ENCODE results near the gene CDK14.

Gene CDK14

GRCh38 chr7:91182819-91183764 lies 587.0 kb downstream of the CDK14 start:
- DNase-seq: no peak

DNA sequence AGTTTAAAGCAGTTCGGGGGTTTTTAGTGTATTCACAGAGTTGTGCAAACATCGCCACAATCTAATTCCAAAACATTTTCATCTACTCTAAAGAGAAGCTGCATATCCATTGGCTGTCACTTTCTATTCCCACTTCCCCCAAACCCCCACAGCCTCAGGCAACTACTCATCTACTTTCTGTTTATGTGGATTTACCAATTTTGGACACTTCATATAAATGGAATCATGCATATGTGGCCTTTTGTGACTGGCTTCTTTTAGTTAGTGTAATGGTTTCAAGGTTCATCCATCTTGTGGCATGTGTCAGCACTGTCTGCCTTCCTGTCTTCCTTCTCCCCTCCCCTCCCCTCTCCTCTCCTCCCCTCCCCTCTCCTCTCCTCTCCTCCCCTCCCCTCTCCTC lies 589.6 kb downstream of the CDK14 start:
- no peak for DNase-seq

- DNase-seq: no peak
These were observed 590.9 kb downstream of the CDK14 start for GRCh38 chr7:91187061-91187460.

GRCh38 chr7:91191771-91192170 lies 595.6 kb downstream of the CDK14 start:
- DNase-seq: no peak

DNA sequence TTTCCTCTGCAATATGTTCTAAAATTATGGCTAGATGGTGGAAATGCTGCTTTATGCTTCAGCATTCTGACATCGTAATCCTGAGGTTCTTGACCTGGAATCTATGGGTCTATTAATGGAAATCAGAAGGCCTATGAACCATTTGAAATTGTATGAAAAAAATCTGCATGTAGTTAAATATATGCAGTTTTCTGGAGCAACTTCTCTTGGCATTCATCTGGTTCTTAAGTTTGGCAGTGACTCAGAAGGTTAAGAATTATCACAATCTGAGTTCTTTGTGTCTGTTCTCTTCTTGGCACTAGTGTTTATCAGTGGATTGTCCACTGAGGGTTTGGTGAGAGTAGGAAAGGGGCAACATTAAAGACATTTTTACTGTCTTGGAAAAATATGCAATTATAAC lies 597.0 kb downstream of the CDK14 start:
- no peak for DNase-seq

DNA sequence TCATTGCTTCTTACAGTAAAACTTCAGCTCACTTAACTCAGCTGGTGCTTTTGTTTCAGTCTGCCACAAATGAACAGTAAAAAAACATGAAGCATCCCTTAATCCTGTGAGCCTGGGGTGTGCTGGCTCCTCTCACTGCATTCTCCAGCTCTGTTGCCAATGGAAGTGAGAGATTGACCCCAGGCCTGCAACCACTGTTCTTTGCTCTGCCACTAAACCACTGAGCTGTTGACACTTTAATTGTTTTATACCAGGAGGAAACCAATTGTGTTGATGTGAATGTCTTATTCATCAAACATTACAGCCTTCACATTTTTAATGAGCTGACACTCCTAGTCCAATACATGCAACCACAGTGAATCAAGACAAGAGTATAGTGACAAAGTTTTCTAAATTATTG lies 598.7 kb downstream of the CDK14 start:
- no peak for DNase-seq

DNA sequence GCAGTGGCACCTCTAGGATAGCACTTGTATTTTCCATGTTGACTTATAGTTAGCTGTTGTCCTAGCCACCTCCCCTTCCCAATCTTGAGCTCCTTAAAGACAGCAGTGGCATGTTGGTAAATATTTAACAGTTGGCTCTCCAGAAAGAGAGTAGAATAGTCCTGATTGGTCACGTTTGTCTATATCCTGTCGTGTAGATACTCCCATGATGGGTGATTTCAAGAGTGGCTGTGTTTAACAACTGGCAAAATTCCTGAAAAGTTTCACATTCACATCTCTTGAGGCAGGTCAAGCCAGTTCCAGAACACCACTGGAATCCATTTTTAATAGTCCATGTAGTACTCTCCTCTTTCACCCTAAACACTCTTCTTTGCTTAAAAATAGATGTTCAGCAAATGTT lies 599.9 kb downstream of the CDK14 start:
- DNase-seq: no peak

GRCh38 chr7:91198371-91198770 lies 602.2 kb downstream of the CDK14 start:
- no peak for DNase-seq

DNA sequence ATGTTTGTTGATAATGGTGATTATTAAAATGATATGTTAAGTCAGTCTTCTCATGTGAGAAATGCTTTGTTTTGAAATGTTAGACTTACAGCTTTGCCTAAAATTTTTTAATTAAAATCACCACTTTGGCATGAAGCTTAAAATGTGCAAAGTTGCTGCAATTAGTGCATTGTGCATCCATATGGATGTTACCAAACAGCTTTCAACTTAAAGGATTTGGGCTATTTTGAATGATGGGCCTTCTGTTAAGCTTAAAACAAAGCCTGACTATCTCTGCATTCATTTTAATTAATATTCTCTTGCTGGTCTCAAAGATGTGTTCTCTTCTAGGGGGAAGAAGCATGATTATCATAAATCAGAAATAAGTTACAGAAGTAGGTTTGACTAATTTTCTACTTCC lies 603.5 kb downstream of the CDK14 start:
- no peak for DNase-seq

GRCh38 chr7:91201442-91202113 lies 605.5 kb downstream of the CDK14 start:
- DNase-seq: peak; percentile 89

GRCh38 chr7:91206361-91206960 lies 610.3 kb downstream of the CDK14 start:
- DNase-seq: no peak

DNA sequence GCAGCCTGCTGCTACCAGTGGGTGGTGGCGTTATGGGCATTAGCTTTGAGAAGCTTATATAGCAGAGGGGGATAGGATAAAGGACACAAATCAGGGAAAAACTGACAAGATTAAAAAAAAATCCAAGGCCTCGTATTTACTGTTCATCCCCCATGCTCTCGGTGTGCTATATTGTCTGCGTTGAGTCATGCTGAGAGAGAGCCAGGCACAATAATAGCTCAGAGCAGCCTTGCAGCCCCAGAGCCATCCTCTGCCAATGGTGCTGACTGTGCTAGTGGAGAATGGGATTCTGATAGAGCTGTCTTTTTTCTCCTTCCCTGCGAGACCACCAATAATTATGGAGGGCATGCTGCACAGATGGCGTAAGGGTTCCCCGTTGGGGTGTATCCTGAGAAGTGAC lies 616.5 kb downstream of the CDK14 start:
- DNase-seq: no peak

DNA sequence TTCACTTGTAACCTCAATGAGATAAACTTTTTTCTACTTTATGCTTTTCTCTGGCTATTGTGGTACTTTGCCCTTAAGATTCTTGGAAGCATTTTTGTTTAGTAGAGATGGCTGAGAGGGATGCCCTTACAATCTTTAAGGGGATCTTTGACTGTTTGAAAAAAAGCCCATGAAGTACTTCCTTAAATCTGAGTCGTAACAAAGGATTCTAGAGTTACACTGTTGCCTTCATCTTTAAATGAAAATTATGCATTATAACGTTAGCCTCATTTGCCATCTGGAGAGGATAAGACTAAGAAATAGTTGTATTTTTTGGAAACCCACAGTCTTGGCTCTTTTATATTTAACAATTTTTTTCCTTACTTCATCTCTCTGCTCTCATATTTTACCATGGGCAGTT lies 630.3 kb downstream of the CDK14 start:
- no peak for DNase-seq

- DNase-seq: no peak
These were observed 632.2 kb downstream of the CDK14 start for GRCh38 chr7:91228327-91228726.

DNA sequence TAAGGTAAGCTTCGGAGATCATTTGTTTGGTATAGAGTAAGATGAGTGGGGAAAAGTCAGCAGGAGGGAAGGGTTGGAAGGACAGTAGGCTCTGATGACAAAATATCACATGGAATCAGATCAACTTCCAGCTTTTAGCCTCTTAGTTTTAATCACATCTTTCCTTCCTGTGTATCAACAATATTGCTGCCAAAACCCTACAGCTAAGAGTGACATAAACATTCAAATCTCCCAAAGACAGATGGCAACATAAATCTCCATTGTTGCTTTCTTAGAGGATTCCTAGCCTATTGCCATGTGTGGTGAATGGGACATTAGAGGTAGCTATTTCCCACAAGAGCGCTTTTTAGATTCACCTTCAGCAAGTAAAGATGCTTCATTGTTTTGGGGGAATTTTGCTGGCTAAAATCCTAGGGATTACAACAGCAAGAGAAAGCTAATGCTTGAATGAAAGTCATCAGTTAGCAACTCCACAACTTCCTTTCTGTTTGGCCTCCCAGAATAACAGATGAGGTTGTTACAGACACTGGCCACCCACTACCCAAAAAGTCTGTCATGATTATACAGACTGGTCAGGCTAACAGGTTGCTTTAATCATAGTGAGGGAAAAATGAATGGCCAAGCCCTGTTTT lies 632.9 kb downstream of the CDK14 start:
- DNase-seq: no peak

DNA sequence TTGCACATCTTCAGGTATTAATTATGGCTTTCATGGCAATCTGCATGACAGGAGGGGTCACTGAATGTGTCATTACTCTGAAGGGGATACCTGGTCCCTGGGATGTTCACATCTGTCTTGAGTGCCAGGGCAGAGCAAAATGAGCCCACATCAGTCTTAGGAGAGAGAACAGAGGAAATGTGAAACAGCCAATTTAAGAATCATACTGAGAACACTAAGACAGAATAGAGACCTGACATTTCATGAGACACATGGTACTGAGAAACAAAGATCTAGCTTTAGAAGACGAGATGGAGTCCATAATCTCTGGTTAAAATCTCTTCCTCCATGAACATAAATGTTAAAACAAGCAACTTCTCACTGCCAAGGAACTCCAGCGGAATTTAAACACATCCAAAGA lies 634.0 kb downstream of the CDK14 start:
- DNase-seq: no peak

- no peak for DNase-seq
These were observed 634.4 kb downstream of the CDK14 start for GRCh38 chr7:91230503-91230902.

GRCh38 chr7:91233212-91233611 lies 637.1 kb downstream of the CDK14 start:
- DNase-seq: no peak

DNA sequence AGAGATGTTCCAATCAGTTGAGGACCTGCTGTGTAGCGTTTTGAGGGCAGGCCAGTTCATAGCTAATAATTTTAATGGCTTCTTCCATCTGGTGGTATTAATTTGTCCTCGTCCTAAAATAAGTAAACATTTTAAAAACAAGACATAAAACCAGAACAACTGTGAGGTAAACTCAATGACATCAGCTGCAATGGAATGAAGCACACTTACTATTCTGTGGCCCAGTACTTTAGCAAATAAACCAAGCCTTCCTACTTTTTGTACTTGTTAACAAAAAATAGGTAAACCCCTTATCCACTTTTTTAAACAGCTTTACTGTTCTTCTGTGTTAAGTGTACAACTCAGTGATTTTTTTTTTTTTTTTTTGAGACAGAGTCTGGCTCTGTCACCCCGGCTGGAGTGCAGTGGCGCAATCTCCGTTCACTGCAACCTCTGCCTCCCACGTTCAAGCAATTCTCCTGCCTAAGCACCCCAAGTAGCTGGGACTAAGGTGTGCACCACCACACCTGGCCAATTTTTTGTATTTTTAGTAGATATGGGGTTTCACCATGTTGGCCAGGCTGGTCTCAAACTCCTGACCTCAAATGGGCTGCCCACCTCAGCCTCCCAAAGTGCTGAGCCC lies 639.2 kb downstream of the CDK14 start:
- no peak for DNase-seq

- DNase-seq: no peak
These were observed 643.1 kb downstream of the CDK14 start for GRCh38 chr7:91239171-91239604.

- no peak for DNase-seq
These were observed 643.7 kb downstream of the CDK14 start for GRCh38 chr7:91239772-91240171.

GRCh38 chr7:91240376-91240941 lies 644.3 kb downstream of the CDK14 start:
- no peak for DNase-seq
